PC-9 (cell line): ENCODE results near the gene CHI3L1.

Experiments
- EZH2 ChIP-seq: fragments of 200-600 bp; sonication (generic); IDR thresholded peaks from 2 replicates; pipeline ENCODE4 v1.8.0; 2017; ENCODE audit warnings: antibody characterized with exemption, low read depth
- TF ChIP-seq, protein P1 (sequence below): fragments of 200-600 bp; sonication (generic); conservative IDR thresholded peaks from 2 replicates; pipeline ENCODE4 v1.6.1; 2017; ENCODE audit warnings: mixed run types, antibody characterized with exemption, mild to moderate bottlenecking, moderate library complexity

DNA sequence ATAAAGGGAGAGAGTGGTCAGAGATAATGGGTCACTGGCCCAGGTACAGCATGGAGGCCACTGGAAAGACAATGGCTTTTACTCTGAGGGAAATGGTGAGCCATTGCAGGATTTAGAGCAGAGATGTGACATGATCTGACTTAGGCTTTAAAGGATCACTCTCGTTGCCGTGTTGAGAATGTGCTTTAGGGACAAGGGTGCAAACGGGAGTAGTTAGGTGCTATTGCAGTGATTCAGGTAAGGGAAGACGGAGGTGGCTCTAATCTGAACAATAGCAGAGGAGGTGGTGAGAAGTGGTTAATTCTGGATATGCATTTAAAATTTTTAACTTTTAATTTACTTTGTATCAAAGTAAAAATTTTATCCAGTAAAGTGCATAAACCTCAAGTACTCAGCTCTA is 49.2 kb downstream of the CHI3L1 start:
- TF ChIP-seq, protein P1, sequence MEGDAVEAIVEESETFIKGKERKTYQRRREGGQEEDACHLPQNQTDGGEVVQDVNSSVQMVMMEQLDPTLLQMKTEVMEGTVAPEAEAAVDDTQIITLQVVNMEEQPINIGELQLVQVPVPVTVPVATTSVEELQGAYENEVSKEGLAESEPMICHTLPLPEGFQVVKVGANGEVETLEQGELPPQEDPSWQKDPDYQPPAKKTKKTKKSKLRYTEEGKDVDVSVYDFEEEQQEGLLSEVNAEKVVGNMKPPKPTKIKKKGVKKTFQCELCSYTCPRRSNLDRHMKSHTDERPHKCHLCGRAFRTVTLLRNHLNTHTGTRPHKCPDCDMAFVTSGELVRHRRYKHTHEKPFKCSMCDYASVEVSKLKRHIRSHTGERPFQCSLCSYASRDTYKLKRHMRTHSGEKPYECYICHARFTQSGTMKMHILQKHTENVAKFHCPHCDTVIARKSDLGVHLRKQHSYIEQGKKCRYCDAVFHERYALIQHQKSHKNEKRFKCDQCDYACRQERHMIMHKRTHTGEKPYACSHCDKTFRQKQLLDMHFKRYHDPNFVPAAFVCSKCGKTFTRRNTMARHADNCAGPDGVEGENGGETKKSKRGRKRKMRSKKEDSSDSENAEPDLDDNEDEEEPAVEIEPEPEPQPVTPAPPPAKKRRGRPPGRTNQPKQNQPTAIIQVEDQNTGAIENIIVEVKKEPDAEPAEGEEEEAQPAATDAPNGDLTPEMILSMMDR: no peak
- TF ChIP-seq EZH2: no peak
